Measurements from ENCODE around the gene AHI1. TPM values are rescaled to one million over a fixed set of nuclear protein-coding genes. Genes with fewer than 3 reads are reported as not detected.

AHI1 gene
- total RNA-seq, 1 donor from 2014 or later, result 38.3 TPM

DNA sequence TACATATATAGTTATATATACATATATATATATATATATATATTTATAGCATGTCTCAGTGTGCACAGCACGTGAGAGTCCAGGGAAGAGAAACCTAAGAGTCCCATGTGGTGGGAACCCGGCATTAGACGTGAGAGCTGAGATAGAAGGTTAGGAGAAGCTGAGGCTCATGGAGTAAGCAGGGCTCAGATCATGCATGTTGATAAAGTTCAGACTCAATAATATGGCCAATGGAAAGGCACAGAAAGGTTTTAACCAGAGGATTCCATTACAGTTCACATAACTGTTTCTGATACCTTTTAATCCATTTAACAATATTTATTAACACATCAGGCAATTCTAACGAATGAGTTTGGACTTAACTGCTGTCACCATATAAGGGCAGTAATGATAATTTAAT lies 173.0 kb downstream of the AHI1 start:
- Mint-ChIP-seq H3K27me3 (no peaks in the 10 kb centered on the region), H3K27ac (no peak overlapping the region), H3K36me3 (ENCODE audit: insufficient read depth) (peaks cover 8% of the 10 kb centered on the region), H3K4me1 (ENCODE audit: low read depth) (peaks cover 9% of the 10 kb centered on the region), H3K9me3 (ENCODE audit: low read depth) (peaks cover 4% of the 10 kb centered on the region), H3K4me3 (ENCODE audit: low read depth) (no peak overlapping the region)
- TF ChIP-seq, protein P1, sequence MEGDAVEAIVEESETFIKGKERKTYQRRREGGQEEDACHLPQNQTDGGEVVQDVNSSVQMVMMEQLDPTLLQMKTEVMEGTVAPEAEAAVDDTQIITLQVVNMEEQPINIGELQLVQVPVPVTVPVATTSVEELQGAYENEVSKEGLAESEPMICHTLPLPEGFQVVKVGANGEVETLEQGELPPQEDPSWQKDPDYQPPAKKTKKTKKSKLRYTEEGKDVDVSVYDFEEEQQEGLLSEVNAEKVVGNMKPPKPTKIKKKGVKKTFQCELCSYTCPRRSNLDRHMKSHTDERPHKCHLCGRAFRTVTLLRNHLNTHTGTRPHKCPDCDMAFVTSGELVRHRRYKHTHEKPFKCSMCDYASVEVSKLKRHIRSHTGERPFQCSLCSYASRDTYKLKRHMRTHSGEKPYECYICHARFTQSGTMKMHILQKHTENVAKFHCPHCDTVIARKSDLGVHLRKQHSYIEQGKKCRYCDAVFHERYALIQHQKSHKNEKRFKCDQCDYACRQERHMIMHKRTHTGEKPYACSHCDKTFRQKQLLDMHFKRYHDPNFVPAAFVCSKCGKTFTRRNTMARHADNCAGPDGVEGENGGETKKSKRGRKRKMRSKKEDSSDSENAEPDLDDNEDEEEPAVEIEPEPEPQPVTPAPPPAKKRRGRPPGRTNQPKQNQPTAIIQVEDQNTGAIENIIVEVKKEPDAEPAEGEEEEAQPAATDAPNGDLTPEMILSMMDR (IDR thresholded peaks at IDR 0.05; ENCODE audit: unreplicated experiment), result no peak
- no peak for DNase-seq (ENCODE audit: low spot score, unreplicated experiment)

DNA sequence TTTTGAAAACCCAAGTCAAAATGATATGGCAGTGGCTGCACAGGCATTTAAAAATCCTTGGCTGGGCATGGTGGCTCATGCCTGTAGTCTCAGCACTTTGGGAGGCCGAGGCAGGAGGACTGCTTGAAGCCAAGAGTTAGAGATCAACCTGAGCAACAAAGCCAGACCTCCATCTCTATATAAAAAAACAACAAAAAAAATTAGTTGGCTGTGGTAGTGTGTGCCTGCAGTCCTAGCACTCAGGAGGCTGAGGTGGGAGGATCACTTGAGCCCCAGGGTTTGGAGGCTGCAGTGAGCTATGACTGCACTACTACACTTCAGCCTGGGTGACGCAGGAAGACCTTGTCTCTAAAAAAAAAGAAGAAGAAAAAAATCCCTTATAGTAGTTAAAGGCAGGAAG lies 173.6 kb downstream of the AHI1 start:
- H3K36me3 Mint-ChIP-seq (ENCODE audit: insufficient read depth), result peaks cover 4% of the 10 kb centered on the region
- H3K27ac Mint-ChIP-seq, result no peak overlapping the region
- H3K4me1 Mint-ChIP-seq (ENCODE audit: low read depth), result peaks cover 9% of the 10 kb centered on the region
- no peak overlapping the region for H3K4me3 Mint-ChIP-seq (ENCODE audit: low read depth)
- DNase-seq (ENCODE audit: low spot score, unreplicated experiment), result no peak
- TF ChIP-seq, protein P1 (IDR thresholded peaks at IDR 0.05; ENCODE audit: unreplicated experiment), result no peak
- H3K9me3 Mint-ChIP-seq (ENCODE audit: low read depth), result no peaks in the 10 kb centered on the region
- no peaks in the 10 kb centered on the region for H3K27me3 Mint-ChIP-seq

DNA sequence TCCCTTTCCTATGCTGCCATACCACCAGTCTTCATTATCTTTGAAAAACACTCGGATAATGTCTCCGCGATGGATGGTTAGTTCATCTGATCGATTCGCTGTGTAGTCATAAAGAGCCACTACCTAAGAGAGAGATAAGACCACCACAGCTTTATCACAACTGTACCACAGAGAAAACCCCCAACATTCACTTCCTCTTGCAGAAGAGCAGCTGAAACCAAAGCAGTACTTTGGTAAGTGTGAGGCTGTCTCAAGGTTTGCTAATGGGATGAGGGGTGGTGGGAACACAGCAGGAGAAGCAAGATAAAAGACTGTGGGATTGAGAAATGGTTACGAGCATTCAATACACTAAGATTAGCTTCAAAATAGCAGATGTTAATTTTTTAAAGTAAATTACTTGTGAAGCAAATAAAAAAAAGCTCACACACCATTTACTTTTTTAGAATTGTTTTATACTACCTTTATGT lies 174.3 kb downstream of the AHI1 start:
- Mint-ChIP-seq H3K4me1 (ENCODE audit: low read depth) (peaks cover 9% of the 10 kb centered on the region), H3K4me3 (ENCODE audit: low read depth) (no peak overlapping the region), H3K27me3 (no peaks in the 10 kb centered on the region), H3K36me3 (ENCODE audit: insufficient read depth) (peaks cover 4% of the 10 kb centered on the region), H3K9me3 (ENCODE audit: low read depth) (no peaks in the 10 kb centered on the region), H3K27ac (no peak overlapping the region)
- TF ChIP-seq, protein P1 (IDR thresholded peaks at IDR 0.05; ENCODE audit: unreplicated experiment), result no peak
- DNase-seq (ENCODE audit: low spot score, unreplicated experiment), result no peak

DNA sequence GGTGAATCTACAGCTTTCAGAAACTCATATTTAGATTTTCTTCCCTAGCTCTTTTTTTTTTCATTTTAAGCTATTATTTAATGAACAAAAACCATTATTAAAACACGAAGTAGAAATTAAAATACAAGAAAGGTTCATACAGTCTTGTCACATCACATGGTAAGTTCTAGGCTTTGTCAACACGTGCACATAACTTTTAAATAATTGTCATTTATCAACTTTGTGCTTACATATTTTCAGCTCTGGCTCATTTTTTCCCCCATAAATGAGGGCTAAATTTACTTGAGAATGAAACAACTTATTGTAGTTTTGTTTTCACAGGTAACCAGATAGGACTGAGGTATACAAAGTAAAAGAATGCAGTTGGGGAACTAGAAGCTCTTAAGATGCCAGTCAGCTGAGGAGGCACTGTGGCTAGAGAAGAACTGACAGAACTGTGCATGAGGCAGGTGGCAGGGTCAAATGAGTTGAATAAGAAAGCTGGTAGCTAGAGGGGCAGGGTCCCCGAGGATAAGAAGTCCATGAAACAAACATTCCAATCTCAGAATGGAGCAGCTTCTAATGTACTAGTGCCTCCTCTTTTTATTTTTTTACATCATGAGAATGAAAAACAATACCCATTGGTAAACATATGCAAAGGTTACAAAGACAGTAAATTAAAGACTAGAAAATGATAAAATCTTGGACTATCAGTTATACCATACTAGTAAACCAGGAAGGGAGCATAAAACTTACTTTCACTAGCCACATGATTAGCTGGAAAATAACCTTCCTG lies 174.9 kb downstream of the AHI1 start:
- peaks cover 9% of the 10 kb centered on the region for H3K4me1 Mint-ChIP-seq (ENCODE audit: low read depth)
- H3K27ac Mint-ChIP-seq, result no peak overlapping the region
- H3K9me3 Mint-ChIP-seq (ENCODE audit: low read depth), result no peaks in the 10 kb centered on the region
- no peak overlapping the region for H3K4me3 Mint-ChIP-seq (ENCODE audit: low read depth)
- TF ChIP-seq, protein P1 (IDR thresholded peaks at IDR 0.05; ENCODE audit: unreplicated experiment), result no peak
- H3K27me3 Mint-ChIP-seq, result no peaks in the 10 kb centered on the region
- DNase-seq (ENCODE audit: low spot score, unreplicated experiment), result no peak
- H3K36me3 Mint-ChIP-seq (ENCODE audit: insufficient read depth), result peaks cover 1% of the 10 kb centered on the region

DNA sequence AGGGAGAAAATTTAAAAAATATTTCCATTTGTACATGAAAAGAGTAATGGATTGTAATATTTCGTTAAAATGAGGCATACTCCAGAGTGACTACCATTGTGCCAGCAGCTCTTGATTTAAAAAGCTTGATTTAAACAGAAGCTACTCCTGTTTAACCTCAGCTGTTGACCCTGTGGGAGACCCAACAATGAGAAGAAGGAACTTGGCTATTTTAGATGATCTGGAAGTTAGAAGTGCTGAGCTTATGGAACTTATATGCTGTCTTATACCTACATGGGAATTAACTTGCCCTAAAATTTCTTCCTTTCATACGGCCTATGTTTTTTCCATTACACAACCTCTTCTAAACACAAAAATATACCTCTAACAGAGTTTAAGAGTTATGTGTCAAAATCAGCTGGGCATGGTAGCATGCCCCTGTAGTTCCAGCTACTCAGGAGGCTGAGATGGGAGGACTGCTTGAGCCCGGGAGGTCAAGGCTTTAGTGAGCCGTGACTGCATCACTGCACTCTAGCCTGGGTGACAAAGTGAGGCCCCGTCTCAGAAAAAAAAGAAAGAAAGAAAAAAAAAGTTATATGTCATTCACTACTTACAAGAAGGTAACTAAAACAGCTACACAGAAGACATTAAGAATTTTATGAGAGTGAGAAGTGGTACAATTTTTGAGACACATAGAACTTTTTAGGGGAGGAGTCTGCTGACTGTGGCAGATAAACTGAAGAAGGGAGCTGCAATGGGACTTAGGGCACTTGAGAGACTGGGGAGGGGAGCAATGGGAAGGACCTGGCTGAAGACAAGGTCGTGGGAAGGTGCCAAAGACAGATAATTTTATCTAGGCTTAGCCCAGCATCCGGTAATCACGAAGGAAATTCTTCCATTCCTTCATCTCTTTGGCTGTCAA lies 176.6 kb downstream of the AHI1 start:
- Mint-ChIP-seq H3K27ac (no peak overlapping the region), H3K27me3 (no peaks in the 10 kb centered on the region), H3K9me3 (ENCODE audit: low read depth) (no peaks in the 10 kb centered on the region), H3K4me1 (ENCODE audit: low read depth) (peaks cover 9% of the 10 kb centered on the region), H3K36me3 (ENCODE audit: insufficient read depth) (peaks cover 1% of the 10 kb centered on the region), H3K4me3 (ENCODE audit: low read depth) (no peak overlapping the region)
- DNase-seq (ENCODE audit: low spot score, unreplicated experiment), result no peak
- TF ChIP-seq, protein P1 (IDR thresholded peaks at IDR 0.05; ENCODE audit: unreplicated experiment), result no peak
